LNCaP clone FGC (cell line): ENCODE results near the gene CORO2B.

Source experiments
- DNase-seq: peaks from one replicate; pipeline ENCODE4 v3.0.0-alpha.2; 2011; ENCODE audit warnings: low read depth
- H3K4me3 ChIP-seq: 2 replicates; pipeline ENCODE4 v1.5.1; 2011; ENCODE audit warnings: mild to moderate bottlenecking, low read depth, low read length, control low read depth
- CTCF ChIP-seq: IDR thresholded peaks from 2 replicates; pipeline ENCODE4 v1.5.1; 2012; ENCODE audit warnings: mild to moderate bottlenecking; ENCODE audit not compliant: control insufficient read depth, insufficient read depth; ENCODE audit errors: extremely low read depth

Gene CORO2B

GRCh38 chr15:68653031-68653635 lies 74.3 kb downstream of the CORO2B start:
- TF ChIP-seq CTCF = no peak
- H3K4me3 ChIP-seq = no peak overlapping the region
- no peak for DNase-seq

- H3K4me3 ChIP-seq = no peak overlapping the region
- TF ChIP-seq CTCF = no peak
- DNase-seq = no peak
Measured at GRCh38 chr15:68653801-68654200, 75.0 kb downstream of the CORO2B start.

- no peak for TF ChIP-seq CTCF
- no peak overlapping the region for H3K4me3 ChIP-seq
- DNase-seq = no peak
Measured at GRCh38 chr15:68654786-68655560, 76.2 kb downstream of the CORO2B start.

- DNase-seq = no peak
- H3K4me3 ChIP-seq = no peak overlapping the region
- TF ChIP-seq CTCF = no peak
Measured at GRCh38 chr15:68655686-68656437, 77.1 kb downstream of the CORO2B start.

GRCh38 chr15:68656438-68656739 lies 77.6 kb downstream of the CORO2B start:
- DNase-seq = no peak
- no peak for TF ChIP-seq CTCF
- no peak overlapping the region for H3K4me3 ChIP-seq

GRCh38 chr15:68658151-68658550 lies 79.4 kb downstream of the CORO2B start:
- DNase-seq = no peak
- no peak overlapping the region for H3K4me3 ChIP-seq
- no peak for TF ChIP-seq CTCF
